Smooth muscle cell (in vitro differentiated cells): ENCODE measurements around the gene CDC42BPB. TPM values are rescaled to one million over a fixed set of nuclear protein-coding genes. Genes with fewer than 3 reads are reported as not detected.

Experiments
- DNase-seq: peaks from one replicate; lab custom pipeline; 2025; ENCODE audit not compliant: unreplicated experiment; lab: John Stamatoyannopoulos, UW
- H2AFZ ChIP-seq: fragments of 200-600 bp; sonication (generic); 2 replicates; pipeline ENCODE4 v1.6.0; 2016; ENCODE audit warnings: antibody characterized with exemption, low read depth, mild to moderate bottlenecking
- H3F3A ChIP-seq: fragments of 200-600 bp; sonication (generic); 2 replicates; pipeline ENCODE4 v1.6.0; 2017; ENCODE audit warnings: antibody characterized with exemption, low read depth
- H3K27ac ChIP-seq: fragments of 200-600 bp; sonication (generic); 2 replicates; pipeline ENCODE4 v1.5.1; 2016; ENCODE audit warnings: low read depth, mild to moderate bottlenecking
- H3K27me3 ChIP-seq: fragments of 200-600 bp; sonication (generic); 2 replicates; pipeline ENCODE4 v1.6.1; 2016; ENCODE audit warnings: low read depth, mild to moderate bottlenecking
- H3K36me3 ChIP-seq: fragments of 200-600 bp; sonication (generic); 2 replicates; pipeline ENCODE4 v1.5.1; 2016; ENCODE audit warnings: low read depth
- H3K4me1 ChIP-seq: fragments of 200-600 bp; sonication (generic); 2 replicates; pipeline ENCODE4 v1.5.1; 2016; ENCODE audit warnings: low read depth
- H3K4me2 ChIP-seq: fragments of 200-600 bp; sonication (generic); 2 replicates; pipeline ENCODE4 v1.6.0; 2016; ENCODE audit warnings: mild to moderate bottlenecking
- H3K4me3 ChIP-seq: fragments of 200-600 bp; sonication (generic); 2 replicates; pipeline ENCODE4 v1.5.1; 2016; ENCODE audit warnings: mild to moderate bottlenecking
- H3K79me2 ChIP-seq: fragments of 200-600 bp; sonication (generic); 2 replicates; pipeline ENCODE4 v1.6.0; 2016; ENCODE audit warnings: low read depth, mild to moderate bottlenecking
- H3K9ac ChIP-seq: fragments of 200-600 bp; sonication (generic); 2 replicates; pipeline ENCODE4 v1.6.0; 2016; ENCODE audit warnings: low read depth
- H3K9me3 ChIP-seq: fragments of 200-600 bp; sonication (generic); replicated peaks from 2 replicates; pipeline ENCODE4 v1.5.1; 2016; ENCODE audit warnings: low read depth
- H4K20me1 ChIP-seq: fragments of 200-600 bp; sonication (generic); 2 replicates; pipeline ENCODE4 v1.6.0; 2016; ENCODE audit warnings: low read depth
- WGBS: methylation state at CpG from one replicate; pipeline ENCODE4 v1.1.7; 2016; ENCODE audit warnings: low lambda C conversion rate; 5-methylcytosine and 5-hydroxymethylcytosine counted together
- polyA plus RNA-seq: library from polyadenylated mRNA; unstranded; fragments of >200 nt; fragmentation: Nextera tagmentation; extraction: Ambion mirVana; gene quantifications from 2 replicates; pipeline ENCODE4 v1.2.1, GENCODE V29; 2016
- total RNA-seq: library from RNA; depleted of rRNA; stranded (reverse); fragments of >200 nt; gene quantifications from 2 replicates; pipeline ENCODE4 v1.2.3, GENCODE V29; 2014
- TF ChIP-seq, protein P1 (sequence below): fragments of 200-600 bp; sonication (generic); IDR thresholded peaks from 2 replicates; pipeline ENCODE4 v1.5.1; 2017; ENCODE audit warnings: borderline replicate concordance, mild to moderate bottlenecking, antibody characterized with exemption; ENCODE audit not compliant: insufficient read depth, poor library complexity, severe bottlenecking

Gene CDC42BPB
- total and polyA plus RNA-seq, 2 experiments from 2014 or later = 11.3 to 71.2 TPM

DNA sequence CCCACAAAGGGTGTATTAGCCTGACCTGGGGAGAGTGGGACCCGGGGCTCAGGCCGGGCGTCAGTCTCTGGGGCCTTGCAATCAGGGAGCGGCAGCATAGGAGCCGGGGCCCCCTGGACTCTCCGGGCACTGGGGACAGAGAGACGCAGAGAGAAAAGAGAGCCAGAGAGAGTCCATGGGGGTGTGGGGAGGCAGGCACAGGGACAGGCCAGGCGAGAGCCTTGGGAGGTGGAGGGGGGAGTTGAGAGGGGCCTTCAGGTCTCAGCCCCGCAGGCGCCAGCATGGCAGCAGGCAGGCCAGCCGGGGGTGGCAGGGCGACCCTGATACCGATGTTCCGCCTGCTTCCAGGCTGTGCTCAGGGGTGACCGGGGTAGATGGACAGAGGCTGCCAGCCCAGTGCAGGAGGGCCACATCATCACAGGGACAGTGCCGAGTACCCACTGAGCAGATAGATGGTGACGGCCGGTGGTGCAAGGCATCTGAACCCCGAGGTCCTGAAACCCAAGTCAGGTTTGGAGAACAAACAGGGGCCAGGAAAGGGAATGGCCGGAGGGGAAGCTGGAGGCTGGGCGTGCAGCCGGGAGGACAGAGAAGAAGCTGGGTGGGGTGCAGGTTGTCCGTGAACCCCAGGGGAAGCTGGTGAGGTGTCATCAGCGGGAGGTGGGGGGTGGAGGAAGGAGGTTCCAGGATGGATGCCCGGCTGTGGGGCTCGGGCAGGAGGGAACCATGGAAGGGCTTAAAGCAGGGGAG is 40.1 kb upstream of the CDC42BPB start:
- WGBS = 91% methylated on average over 26 of the region's 26 CpGs
- Histone ChIP-seq H3K4me1 (no peaks in the 10 kb centered on the region), H3K9ac (no peak overlapping the region), H3K4me2 (no peak overlapping the region), H4K20me1 (no peaks in the 10 kb centered on the region), H3K36me3 (no peaks in the 10 kb centered on the region), H2AFZ (no peak overlapping the region), H3F3A (no peaks in the 10 kb centered on the region), H3K27ac (no peak overlapping the region), H3K79me2 (no peaks in the 10 kb centered on the region), H3K4me3 (no peak overlapping the region), H3K9me3 (no peaks in the 10 kb centered on the region), H3K27me3 (no peaks in the 10 kb centered on the region)
- DNase-seq = no peak
- TF ChIP-seq, protein P1, sequence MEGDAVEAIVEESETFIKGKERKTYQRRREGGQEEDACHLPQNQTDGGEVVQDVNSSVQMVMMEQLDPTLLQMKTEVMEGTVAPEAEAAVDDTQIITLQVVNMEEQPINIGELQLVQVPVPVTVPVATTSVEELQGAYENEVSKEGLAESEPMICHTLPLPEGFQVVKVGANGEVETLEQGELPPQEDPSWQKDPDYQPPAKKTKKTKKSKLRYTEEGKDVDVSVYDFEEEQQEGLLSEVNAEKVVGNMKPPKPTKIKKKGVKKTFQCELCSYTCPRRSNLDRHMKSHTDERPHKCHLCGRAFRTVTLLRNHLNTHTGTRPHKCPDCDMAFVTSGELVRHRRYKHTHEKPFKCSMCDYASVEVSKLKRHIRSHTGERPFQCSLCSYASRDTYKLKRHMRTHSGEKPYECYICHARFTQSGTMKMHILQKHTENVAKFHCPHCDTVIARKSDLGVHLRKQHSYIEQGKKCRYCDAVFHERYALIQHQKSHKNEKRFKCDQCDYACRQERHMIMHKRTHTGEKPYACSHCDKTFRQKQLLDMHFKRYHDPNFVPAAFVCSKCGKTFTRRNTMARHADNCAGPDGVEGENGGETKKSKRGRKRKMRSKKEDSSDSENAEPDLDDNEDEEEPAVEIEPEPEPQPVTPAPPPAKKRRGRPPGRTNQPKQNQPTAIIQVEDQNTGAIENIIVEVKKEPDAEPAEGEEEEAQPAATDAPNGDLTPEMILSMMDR = no peak

DNA sequence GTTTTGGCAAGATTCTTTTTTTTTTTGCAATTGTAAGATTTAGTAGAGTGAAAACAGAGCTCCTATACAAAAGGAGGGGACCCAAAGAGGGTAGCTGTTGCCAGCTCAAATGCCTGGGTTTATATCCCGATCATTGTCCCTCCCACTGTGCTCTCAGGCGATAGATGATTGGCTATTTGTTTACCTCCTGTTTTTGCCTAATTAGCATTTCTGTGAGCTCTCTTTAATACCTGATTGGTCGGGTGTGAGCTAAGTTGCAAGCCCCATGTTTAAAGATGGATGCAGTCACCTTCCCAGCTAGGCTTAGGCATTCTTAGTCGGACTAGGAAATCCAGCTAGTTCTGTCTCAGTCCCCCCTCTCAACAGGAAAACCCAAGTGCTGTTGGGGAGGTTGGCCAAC is 39.0 kb upstream of the CDC42BPB start:
- Histone ChIP-seq H3K36me3 (no peaks in the 10 kb centered on the region), H4K20me1 (no peaks in the 10 kb centered on the region), H3K4me3 (no peak overlapping the region), H3K9me3 (no peaks in the 10 kb centered on the region), H3K4me1 (no peaks in the 10 kb centered on the region), H3K9ac (no peak overlapping the region), H3K4me2 (no peak overlapping the region), H3K27ac (no peak overlapping the region), H3K27me3 (no peaks in the 10 kb centered on the region), H3K79me2 (no peaks in the 10 kb centered on the region), H2AFZ (no peak overlapping the region), H3F3A (no peaks in the 10 kb centered on the region)
- TF ChIP-seq, protein P1 = no peak
- WGBS = 76% methylated on average over 4 of the region's 4 CpGs
- DNase-seq = no peak

- H3K4me2 ChIP-seq = no peak overlapping the region
- H4K20me1 ChIP-seq = no peaks in the 10 kb centered on the region
- DNase-seq = no peak
- H3K79me2 ChIP-seq = no peaks in the 10 kb centered on the region
- no peak overlapping the region for H2AFZ ChIP-seq
- no peaks in the 10 kb centered on the region for H3K27me3 ChIP-seq
- 91% methylated on average over 11 of the region's 11 CpGs for WGBS
- no peak overlapping the region for H3K9ac ChIP-seq
- no peak overlapping the region for H3K4me3 ChIP-seq
- TF ChIP-seq, protein P1 = no peak
- no peaks in the 10 kb centered on the region for H3F3A ChIP-seq
- no peaks in the 10 kb centered on the region for H3K4me1 ChIP-seq
- no peaks in the 10 kb centered on the region for H3K36me3 ChIP-seq
- H3K9me3 ChIP-seq = no peaks in the 10 kb centered on the region
- H3K27ac ChIP-seq = no peak overlapping the region
These were observed 37.9 kb upstream of the CDC42BPB start for GRCh38 chr14:103095210-103095778.
